Bronchial epithelial cell (primary cell): Measurements from ENCODE around the gene EDN3. TPM values are rescaled to one million over a fixed set of nuclear protein-coding genes. Genes with fewer than 3 reads are reported as not detected.

ENCODE experiments used
- DNase-seq: peaks from one replicate; pipeline ENCODE4 v3.0.0-alpha.2; 2010; ENCODE audit warnings: low read depth
- FAIRE-seq: peaks from 2 replicates; lab custom pipeline; 2011; peaks lifted over from hg19 to GRCh38; lab: Jason Lieb, UNC
- H3K27me3 ChIP-seq: 2 replicates; pipeline ENCODE4 v1.5.1; 2011; ENCODE audit warnings: low read length; ENCODE audit not compliant: control insufficient read depth, insufficient read depth
- H3K36me3 ChIP-seq: 2 replicates; pipeline ENCODE4 v1.5.1; 2011; ENCODE audit warnings: low read length; ENCODE audit not compliant: control insufficient read depth, insufficient read depth
- H3K4me3 ChIP-seq: 2 replicates; pipeline ENCODE4 v1.5.1; 2011; ENCODE audit warnings: mild to moderate bottlenecking, low read depth, low read length, control low read depth
- CTCF ChIP-seq: IDR thresholded peaks from 2 replicates; pipeline ENCODE4 v1.5.1; 2011; ENCODE audit warnings: mild to moderate bottlenecking, moderate library complexity, low read length, control low read depth, inconsistent platforms; ENCODE audit not compliant: insufficient read depth, severe bottlenecking
- total RNA-seq: library from RNA; depleted of rRNA; stranded (reverse); fragments of >200 nt; gene quantifications from 2 replicates; pipeline ENCODE4 v1.2.1, GENCODE V29; 2014

Gene EDN3
- total RNA-seq: not detected in 2 replicates

- H3K4me3 ChIP-seq: no peak within 1 kb of the TSS
- TF ChIP-seq CTCF: no peak
These were observed at the start of gene EDN3 for GRCh38 chr20:59300333-59301081. EDN3 (plus strand) TSS chr20:59300611; CDS start chr20:59300813, 202 bp downstream.

GRCh38 chr20:59253325-59253724 lies 47.1 kb upstream of the EDN3 start:
- TF ChIP-seq CTCF: no peak
- Histone ChIP-seq H3K27me3 (no peaks in the 10 kb centered on the region), H3K4me3 (no peak overlapping the region), H3K36me3 (no peaks in the 10 kb centered on the region)
- FAIRE-seq (no peak), DNase-seq (no peak)

More at GRCh38 chr20:59300333-59301081, at the start of gene EDN3:
- no peaks in the 10 kb centered on the region for H3K27me3 ChIP-seq
- DNase-seq (no peak), FAIRE-seq (no peak)
- no peaks in the 10 kb centered on the region for H3K36me3 ChIP-seq

- Histone ChIP-seq H3K4me3 (no peak overlapping the region), H3K27me3 (no peaks in the 10 kb centered on the region), H3K36me3 (no peaks in the 10 kb centered on the region)
- FAIRE-seq: no peak
- no peak for TF ChIP-seq CTCF
- no peak for DNase-seq
These were observed 46.6 kb upstream of the EDN3 start for GRCh38 chr20:59253779-59254319.

- DNase-seq: no peak
- FAIRE-seq: no peak
- H3K4me3 ChIP-seq: no peak overlapping the region
- H3K27me3 ChIP-seq: no peaks in the 10 kb centered on the region
- H3K36me3 ChIP-seq: no peaks in the 10 kb centered on the region
- TF ChIP-seq CTCF: no peak
These were observed 45.2 kb upstream of the EDN3 start for GRCh38 chr20:59255256-59255655.

- no peak overlapping the region for H3K4me3 ChIP-seq
- FAIRE-seq: no peak
- DNase-seq: no peak
- H3K27me3 ChIP-seq: no peaks in the 10 kb centered on the region
- H3K36me3 ChIP-seq: no peaks in the 10 kb centered on the region
- no peak for TF ChIP-seq CTCF
These were observed 42.2 kb upstream of the EDN3 start for GRCh38 chr20:59258221-59258621.

- Histone ChIP-seq H3K27me3 (no peaks in the 10 kb centered on the region), H3K36me3 (no peaks in the 10 kb centered on the region), H3K4me3 (no peak overlapping the region)
- FAIRE-seq (no peak), DNase-seq (no peak)
- TF ChIP-seq CTCF: no peak
These were observed 40.5 kb upstream of the EDN3 start for GRCh38 chr20:59259946-59260345.
